GM19193 (cell line): ENCODE data around the gene COX14.

Source experiments
- POLR2A ChIP-seq: IDR thresholded peaks from 4 replicates; pipeline ENCODE4 v1.6.1; 2011; ENCODE audit not compliant: insufficient read depth, insufficient read length; ENCODE audit errors: extremely low read depth

The COX14 gene

GRCh38 chr12:50081096-50081808 is 30.8 kb upstream of the COX14 start:
- no peak for TF ChIP-seq POLR2A

GRCh38 chr12:50082644-50083043 is 29.4 kb upstream of the COX14 start:
- no peak for TF ChIP-seq POLR2A

GRCh38 chr12:50083301-50083700 is 28.7 kb upstream of the COX14 start:
- no peak for TF ChIP-seq POLR2A

- peak; percentile 72 for TF ChIP-seq POLR2A
These were observed 27.0 kb upstream of the COX14 start, which contains the start of gene SMARCD1 for GRCh38 chr12:50084775-50085614. Gene SMARCD1 (plus strand): TSS chr12:50085342. CDS start chr12:50085370, 28 bp downstream.

DNA sequence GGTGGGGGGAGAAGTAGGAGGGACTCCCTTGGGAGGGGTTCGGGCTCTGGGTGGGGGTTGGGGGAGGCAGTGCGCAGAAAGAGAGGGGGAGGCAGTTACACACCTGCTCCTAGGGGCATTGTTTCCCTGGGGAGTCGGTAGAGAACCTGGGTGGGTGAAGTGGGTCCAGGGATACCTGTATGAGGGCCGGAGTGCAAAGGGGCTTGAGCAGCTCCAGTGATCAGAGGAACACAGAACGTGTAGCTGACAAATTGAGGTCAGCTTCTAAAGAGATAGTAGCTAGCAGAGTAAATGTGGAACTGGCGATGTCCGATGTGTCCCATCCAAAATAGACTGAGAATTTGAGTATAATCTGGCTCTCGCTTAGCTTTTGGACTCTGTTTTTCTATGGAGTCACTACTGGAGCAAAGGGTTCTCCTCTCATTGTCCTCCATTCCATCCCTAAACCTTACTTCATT is 26.4 kb upstream of the COX14 start:
- TF ChIP-seq POLR2A = no peak

DNA sequence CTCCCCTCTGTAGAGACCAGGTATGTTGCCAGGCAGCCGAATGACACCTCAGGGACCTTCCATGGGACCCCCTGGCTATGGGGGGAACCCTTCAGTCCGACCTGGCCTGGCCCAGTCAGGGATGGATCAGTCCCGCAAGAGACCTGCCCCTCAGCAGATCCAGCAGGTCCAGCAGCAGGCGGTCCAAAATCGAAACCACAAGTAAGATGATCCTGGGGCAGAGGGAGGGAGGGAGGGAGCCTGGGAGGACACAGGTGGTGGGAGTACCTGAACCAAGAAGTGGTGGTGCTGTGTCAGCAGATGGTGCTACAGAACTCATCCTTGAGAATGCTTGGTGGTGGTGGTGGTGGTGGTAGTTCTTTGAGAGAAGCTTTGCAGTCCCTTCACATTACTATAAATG is 25.9 kb upstream of the COX14 start:
- TF ChIP-seq POLR2A = no peak

- TF ChIP-seq POLR2A = no peak
These were observed 24.9 kb upstream of the COX14 start for GRCh38 chr12:50087151-50087550.

DNA sequence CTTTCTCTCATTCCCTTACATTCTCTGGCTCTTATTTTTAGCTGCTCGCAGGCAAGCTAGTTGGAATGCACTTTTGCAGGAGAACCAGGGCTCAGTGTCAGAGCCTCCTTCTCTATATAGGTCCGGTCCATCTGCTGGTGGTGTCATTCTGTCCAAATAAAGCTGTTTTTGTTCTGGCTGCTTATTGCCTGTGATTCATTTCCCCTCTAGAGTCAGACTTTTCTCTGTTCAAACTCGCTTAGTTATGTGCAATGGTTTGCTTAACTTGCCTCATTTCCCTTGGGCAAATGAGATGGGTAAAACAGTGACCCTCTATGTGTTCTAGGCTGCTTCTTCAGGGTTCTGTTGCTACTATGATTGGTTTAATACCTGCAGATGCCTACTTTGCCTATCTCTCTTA is 24.0 kb upstream of the COX14 start:
- TF ChIP-seq POLR2A = no peak

DNA sequence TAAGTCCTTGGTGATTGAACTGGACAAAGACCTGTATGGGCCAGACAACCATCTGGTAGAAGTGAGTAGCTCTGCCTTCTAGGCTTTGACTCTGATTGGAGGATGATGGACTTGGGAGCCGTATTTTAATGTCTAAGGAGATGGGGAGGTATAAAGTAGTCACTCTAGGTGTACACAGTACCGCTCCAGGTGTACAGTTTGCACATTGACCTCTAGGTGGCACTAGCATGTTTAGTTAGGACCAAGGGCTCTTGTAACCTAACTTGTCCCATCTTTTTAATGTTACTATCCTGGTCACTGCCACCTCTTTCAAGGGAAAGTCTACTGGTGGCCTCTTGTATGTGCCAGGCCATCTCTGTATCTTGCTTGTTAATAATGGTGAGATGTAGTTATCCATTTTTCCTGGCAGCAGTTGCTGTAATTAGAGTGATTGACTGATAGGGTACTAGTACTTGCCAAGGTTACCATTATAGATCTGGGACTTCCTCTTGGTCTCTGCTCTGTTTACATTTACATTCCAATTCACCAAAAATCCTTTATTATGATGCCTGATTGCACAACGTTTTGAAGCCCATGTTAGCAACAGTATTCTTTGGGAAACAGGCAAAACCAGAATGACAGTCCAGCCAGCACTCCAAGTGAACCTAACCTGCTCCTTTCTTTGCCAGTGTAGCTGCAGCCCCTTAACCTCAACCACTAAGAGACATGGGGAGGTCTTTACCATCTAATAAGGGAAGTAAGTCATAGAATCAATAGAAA is 23.3 kb upstream of the COX14 start:
- no peak for TF ChIP-seq POLR2A

DNA sequence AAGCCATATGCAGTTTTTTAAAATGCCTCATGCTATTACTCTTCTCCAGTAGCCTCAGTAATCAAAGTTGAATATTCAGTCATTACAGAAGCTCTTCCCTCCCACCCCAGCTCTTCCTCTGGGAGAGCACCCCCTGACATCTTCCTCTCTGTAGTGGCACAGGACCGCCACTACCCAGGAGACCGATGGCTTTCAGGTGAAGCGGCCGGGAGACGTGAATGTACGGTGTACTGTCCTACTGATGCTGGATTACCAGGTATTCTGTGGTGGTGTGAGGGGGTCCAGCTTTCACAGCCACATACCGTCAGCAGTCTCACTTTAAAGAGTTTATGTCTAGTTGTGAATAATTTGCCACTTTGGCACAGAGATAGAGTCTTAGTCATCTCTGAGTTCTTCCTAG is 22.3 kb upstream of the COX14 start:
- TF ChIP-seq POLR2A = no peak

DNA sequence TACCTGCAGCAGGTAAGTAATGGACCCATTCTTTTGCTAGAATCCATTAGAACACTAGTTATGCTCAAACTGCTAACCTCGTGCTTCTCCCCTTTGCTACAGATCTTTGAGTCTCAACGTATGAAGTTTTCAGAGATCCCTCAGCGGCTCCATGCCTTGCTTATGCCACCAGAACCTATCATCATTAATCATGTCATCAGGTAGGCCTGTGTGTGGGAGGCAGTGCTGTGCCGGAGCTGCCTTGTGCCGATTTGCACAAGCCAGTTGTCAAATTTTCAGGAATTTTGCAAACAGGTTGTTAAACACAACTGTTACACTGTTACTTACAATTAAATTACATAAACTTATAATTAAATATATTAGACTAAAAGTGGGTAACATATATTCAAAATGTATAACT is 21.6 kb upstream of the COX14 start:
- TF ChIP-seq POLR2A = no peak

DNA sequence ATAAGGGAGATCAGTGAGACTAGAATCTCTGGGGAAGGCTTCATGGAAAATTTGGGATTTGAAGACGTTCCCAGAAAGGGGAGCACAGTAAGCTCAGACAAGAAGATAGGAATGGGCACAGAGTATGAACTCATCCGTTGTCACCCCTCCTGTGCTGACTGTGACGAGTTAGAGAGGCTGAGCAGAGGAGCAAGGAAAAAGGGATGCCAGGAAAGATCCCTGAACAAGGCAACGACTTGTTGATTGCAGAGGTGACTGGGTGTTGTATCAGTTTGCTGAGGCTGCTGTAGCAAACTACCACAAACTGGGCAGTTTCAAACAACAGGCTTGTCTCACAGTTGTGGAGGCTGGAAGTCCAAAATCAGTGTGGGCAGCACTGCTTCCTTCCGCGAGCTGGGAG is 14.1 kb upstream of the COX14 start:
- TF ChIP-seq POLR2A = no peak

- no peak for TF ChIP-seq POLR2A
These were observed 12.6 kb upstream of the COX14 start for GRCh38 chr12:50099302-50100008.

- TF ChIP-seq POLR2A = no peak
These were observed 11.5 kb upstream of the COX14 start for GRCh38 chr12:50100561-50100960.

DNA sequence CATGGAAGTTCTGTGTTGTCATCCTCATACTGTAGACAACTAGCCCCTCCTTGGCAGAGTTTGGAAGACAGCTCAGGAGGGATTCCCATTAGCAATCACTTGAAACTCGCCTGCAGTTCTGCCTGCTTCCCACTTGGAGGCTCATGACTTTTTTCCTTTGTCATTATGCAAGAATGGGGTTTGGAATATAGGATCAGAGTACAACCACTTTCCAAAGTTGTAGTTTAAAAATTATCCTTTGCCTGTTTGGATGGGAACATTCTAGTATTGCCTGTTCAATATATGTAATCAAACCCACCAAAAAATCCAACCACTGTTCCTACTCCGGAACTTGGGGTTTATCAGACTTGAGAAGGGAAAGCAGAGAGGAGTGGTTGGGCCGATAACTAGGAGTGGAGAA is 10.4 kb upstream of the COX14 start:
- TF ChIP-seq POLR2A = no peak

- TF ChIP-seq POLR2A = no peak
These were observed 9.9 kb upstream of the COX14 start for GRCh38 chr12:50102131-50102531.
